ENCODE measurements around the gene RPUSD4. TPM values are rescaled to one million over a fixed set of nuclear protein-coding genes. Genes with fewer than 3 reads are reported as not detected.

Gene RPUSD4
- polyA plus RNA-seq, 4 donors: 11.3 to 41.2 (median 17.8) TPM

GRCh38 chr11:126219547-126219946, 8.1 kb upstream of the RPUSD4 start:
- H3K4me1 ChIP-seq (ENCODE audit: control insufficient read depth in 3 of 3, insufficient read depth in 2 of 3, low read depth in 1 of 3, low read length in 2 of 3): peaks cover 2 to 16% (median 7%) of the 10 kb centered on the region in 3 donors
- no peaks in the 10 kb centered on the region for H3K27me3 ChIP-seq (ENCODE audit: control insufficient read depth in 3 of 3, insufficient read depth in 3 of 3, low read length in 3 of 3)
- no peak overlapping the region for H3K4me3 ChIP-seq (ENCODE audit: low read depth in 1 of 3, low read length in 3 of 3)
- WGBS, 3 donors: 32 to 58% (median 51%) methylated on average over 4 of the region's 4 CpGs
- no peak overlapping the region for H3K27ac ChIP-seq (ENCODE audit: low read depth in 1 of 3, low read length in 2 of 3)
- peak in 1 of 2 donors; percentile 23 for DNase-seq
- H3K9me3 ChIP-seq (ENCODE audit: control insufficient read depth in 2 of 2, insufficient read depth in 1 of 2, low read depth in 1 of 2, low read length in 1 of 2): no peaks in the 10 kb centered on the region
- FAIRE-seq: no peak
- H3K36me3 ChIP-seq (ENCODE audit: control insufficient read depth in 3 of 3, insufficient read depth in 2 of 3, low read depth in 1 of 3, low read length in 3 of 3): peaks cover 0 to 8% (median 0%) of the 10 kb centered on the region in 3 donors

GRCh38 chr11:126217491-126217890, 6.0 kb upstream of the RPUSD4 start:
- FAIRE-seq (no peak), DNase-seq (peak; percentile 27 to 29)
- H3K4me3 ChIP-seq (ENCODE audit: low read depth in 1 of 3, low read length in 3 of 3): no peak overlapping the region
- H3K27me3 ChIP-seq (ENCODE audit: control insufficient read depth in 3 of 3, insufficient read depth in 3 of 3, low read length in 3 of 3): no peaks in the 10 kb centered on the region
- no peak overlapping the region for H3K27ac ChIP-seq (ENCODE audit: low read depth in 1 of 3, low read length in 2 of 3)
- WGBS, 3 donors: 35 to 44% (median 38%) methylated on average over 1 of the region's 1 CpG
- H3K4me1 ChIP-seq (ENCODE audit: control insufficient read depth in 3 of 3, insufficient read depth in 2 of 3, low read depth in 1 of 3, low read length in 2 of 3): peaks cover 2 to 16% (median 8%) of the 10 kb centered on the region in 3 donors
- no peaks in the 10 kb centered on the region for H3K9me3 ChIP-seq (ENCODE audit: control insufficient read depth in 2 of 2, insufficient read depth in 1 of 2, low read depth in 1 of 2, low read length in 1 of 2)
- H3K36me3 ChIP-seq (ENCODE audit: control insufficient read depth in 3 of 3, insufficient read depth in 2 of 3, low read depth in 1 of 3, low read length in 3 of 3): peaks cover 0 to 6% (median 0%) of the 10 kb centered on the region in 3 donors

- DNase-seq (no peak), FAIRE-seq (no peak)
- WGBS, 3 donors: 68 to 83% (median 69%) methylated on average over 6 of the region's 6 CpGs
- H3K4me1 ChIP-seq (ENCODE audit: control insufficient read depth in 3 of 3, insufficient read depth in 2 of 3, low read depth in 1 of 3, low read length in 2 of 3): peaks cover 2 to 16% (median 8%) of the 10 kb centered on the region in 3 donors
- H3K4me3 ChIP-seq (ENCODE audit: low read depth in 1 of 3, low read length in 3 of 3): no peak overlapping the region
- H3K9me3 ChIP-seq (ENCODE audit: control insufficient read depth in 2 of 2, insufficient read depth in 1 of 2, low read depth in 1 of 2, low read length in 1 of 2): no peaks in the 10 kb centered on the region
- H3K27me3 ChIP-seq (ENCODE audit: control insufficient read depth in 3 of 3, insufficient read depth in 3 of 3, low read length in 3 of 3): no peaks in the 10 kb centered on the region
- no peak overlapping the region for H3K27ac ChIP-seq (ENCODE audit: low read depth in 1 of 3, low read length in 2 of 3)
- H3K36me3 ChIP-seq (ENCODE audit: control insufficient read depth in 3 of 3, insufficient read depth in 2 of 3, low read depth in 1 of 3, low read length in 3 of 3): peaks cover 0 to 6% (median 0%) of the 10 kb centered on the region in 3 donors
Observed at GRCh38 chr11:126216526-126217305, 5.3 kb upstream of the RPUSD4 start.

GRCh38 chr11:126214841-126215240, 3.4 kb upstream of the RPUSD4 start:
- Histone ChIP-seq H3K9me3 (ENCODE audit: control insufficient read depth in 2 of 2, insufficient read depth in 1 of 2, low read depth in 1 of 2, low read length in 1 of 2) (no peaks in the 10 kb centered on the region), H3K27me3 (ENCODE audit: control insufficient read depth in 3 of 3, insufficient read depth in 3 of 3, low read length in 3 of 3) (no peaks in the 10 kb centered on the region), H3K4me1 (ENCODE audit: control insufficient read depth in 3 of 3, insufficient read depth in 2 of 3, low read depth in 1 of 3, low read length in 2 of 3) (peaks cover 7 to 16% (median 8%) of the 10 kb centered on the region in 3 donors), H3K4me3 (ENCODE audit: low read depth in 1 of 3, low read length in 3 of 3) (peak overlapping the region in 1 of 3 donors; percentile 29), H3K36me3 (ENCODE audit: control insufficient read depth in 3 of 3, insufficient read depth in 2 of 3, low read depth in 1 of 3, low read length in 3 of 3) (peaks cover 0 to 3% (median 0%) of the 10 kb centered on the region in 3 donors), H3K27ac (ENCODE audit: low read depth in 1 of 3, low read length in 2 of 3) (peak overlapping the region in 2 of 3 donors; percentile 16 to 21)
- WGBS, 3 donors: 11 to 38% (median 30%) methylated on average over 6 of the region's 6 CpGs
- FAIRE-seq (peak; percentile 59), DNase-seq (peak; percentile 88 to 96)

GRCh38 chr11:126214441-126214840, 3.0 kb upstream of the RPUSD4 start:
- Histone ChIP-seq H3K27ac (ENCODE audit: low read depth in 1 of 3, low read length in 2 of 3) (peak overlapping the region in 1 of 3 donors; percentile 21), H3K36me3 (ENCODE audit: control insufficient read depth in 3 of 3, insufficient read depth in 2 of 3, low read depth in 1 of 3, low read length in 3 of 3) (peaks cover 0 to 5% (median 0%) of the 10 kb centered on the region in 3 donors), H3K4me3 (ENCODE audit: low read depth in 1 of 3, low read length in 3 of 3) (no peak overlapping the region), H3K4me1 (ENCODE audit: control insufficient read depth in 3 of 3, insufficient read depth in 2 of 3, low read depth in 1 of 3, low read length in 2 of 3) (peaks cover 6 to 16% (median 7%) of the 10 kb centered on the region in 3 donors), H3K27me3 (ENCODE audit: control insufficient read depth in 3 of 3, insufficient read depth in 3 of 3, low read length in 3 of 3) (no peaks in the 10 kb centered on the region), H3K9me3 (ENCODE audit: control insufficient read depth in 2 of 2, insufficient read depth in 1 of 2, low read depth in 1 of 2, low read length in 1 of 2) (no peaks in the 10 kb centered on the region)
- DNase-seq: no peak
- FAIRE-seq: no peak
- 11 to 53% (median 36%) methylated on average over 2 of the region's 2 CpGs for WGBS, 3 donors

GRCh38 chr11:126212089-126212660, 725 bp upstream of the RPUSD4 start:
- WGBS, 3 donors: 1 to 3% (median 2%) methylated on average over 15 of the region's 15 CpGs
- Histone ChIP-seq H3K36me3 (ENCODE audit: control insufficient read depth in 3 of 3, insufficient read depth in 2 of 3, low read depth in 1 of 3, low read length in 3 of 3) (peaks cover 2 to 19% (median 2%) of the 10 kb centered on the region in 3 donors), H3K27ac (ENCODE audit: low read depth in 1 of 3, low read length in 2 of 3) (peak overlapping the region; percentile 41 to 53 (median 53)), H3K27me3 (ENCODE audit: control insufficient read depth in 3 of 3, insufficient read depth in 3 of 3, low read length in 3 of 3) (no peaks in the 10 kb centered on the region), H3K4me3 (ENCODE audit: low read depth in 1 of 3, low read length in 3 of 3) (peak overlapping the region; percentile 83 to 97 (median 94)), H3K4me1 (ENCODE audit: control insufficient read depth in 3 of 3, insufficient read depth in 2 of 3, low read depth in 1 of 3, low read length in 2 of 3) (peaks cover 2 to 8% (median 7%) of the 10 kb centered on the region in 3 donors), H3K9me3 (ENCODE audit: control insufficient read depth in 2 of 2, insufficient read depth in 1 of 2, low read depth in 1 of 2, low read length in 1 of 2) (no peaks in the 10 kb centered on the region)
- FAIRE-seq: no peak
- peak in 1 of 2 donors; percentile 18 for DNase-seq

- peaks cover 2 to 4% (median 4%) of the 10 kb centered on the region in 3 donors for H3K4me1 ChIP-seq (ENCODE audit: control insufficient read depth in 3 of 3, insufficient read depth in 2 of 3, low read depth in 1 of 3, low read length in 2 of 3)
- FAIRE-seq (no peak), DNase-seq (no peak)
- H3K27me3 ChIP-seq (ENCODE audit: control insufficient read depth in 3 of 3, insufficient read depth in 3 of 3, low read length in 3 of 3): no peaks in the 10 kb centered on the region
- peaks cover 2 to 21% (median 2%) of the 10 kb centered on the region in 3 donors for H3K36me3 ChIP-seq (ENCODE audit: control insufficient read depth in 3 of 3, insufficient read depth in 2 of 3, low read depth in 1 of 3, low read length in 3 of 3)
- H3K4me3 ChIP-seq (ENCODE audit: low read depth in 1 of 3, low read length in 3 of 3): peak overlapping the region; percentile 83 to 97 (median 94)
- no peaks in the 10 kb centered on the region for H3K9me3 ChIP-seq (ENCODE audit: control insufficient read depth in 2 of 2, insufficient read depth in 1 of 2, low read depth in 1 of 2, low read length in 1 of 2)
- H3K27ac ChIP-seq (ENCODE audit: low read depth in 1 of 3, low read length in 2 of 3): peak overlapping the region in 1 of 3 donors; percentile 47
- WGBS, 3 donors: 1 to 5% (median 5%) methylated on average over 20 of the region's 20 CpGs
Observed at GRCh38 chr11:126210871-126211235, 597 bp downstream of the RPUSD4 start.

GRCh38 chr11:126207896-126208295, 3.6 kb downstream of the RPUSD4 start:
- Histone ChIP-seq H3K4me1 (ENCODE audit: control insufficient read depth in 3 of 3, insufficient read depth in 2 of 3, low read depth in 1 of 3, low read length in 2 of 3) (peaks cover 0 to 4% (median 0%) of the 10 kb centered on the region in 3 donors), H3K36me3 (ENCODE audit: control insufficient read depth in 3 of 3, insufficient read depth in 2 of 3, low read depth in 1 of 3, low read length in 3 of 3) (peaks cover 7 to 37% (median 8%) of the 10 kb centered on the region in 3 donors), H3K4me3 (ENCODE audit: low read depth in 1 of 3, low read length in 3 of 3) (no peak overlapping the region), H3K27me3 (ENCODE audit: control insufficient read depth in 3 of 3, insufficient read depth in 3 of 3, low read length in 3 of 3) (no peaks in the 10 kb centered on the region), H3K27ac (ENCODE audit: low read depth in 1 of 3, low read length in 2 of 3) (no peak overlapping the region), H3K9me3 (ENCODE audit: control insufficient read depth in 2 of 2, insufficient read depth in 1 of 2, low read depth in 1 of 2, low read length in 1 of 2) (no peaks in the 10 kb centered on the region)
- no peak for FAIRE-seq
- DNase-seq: no peak
- 90 to 93% (median 92%) methylated on average over 2 of the region's 2 CpGs for WGBS, 3 donors

Data from small intestine (tissue), 7 donors.